ENCODE results near the gene VASH2.

VASH2 gene

DNA sequence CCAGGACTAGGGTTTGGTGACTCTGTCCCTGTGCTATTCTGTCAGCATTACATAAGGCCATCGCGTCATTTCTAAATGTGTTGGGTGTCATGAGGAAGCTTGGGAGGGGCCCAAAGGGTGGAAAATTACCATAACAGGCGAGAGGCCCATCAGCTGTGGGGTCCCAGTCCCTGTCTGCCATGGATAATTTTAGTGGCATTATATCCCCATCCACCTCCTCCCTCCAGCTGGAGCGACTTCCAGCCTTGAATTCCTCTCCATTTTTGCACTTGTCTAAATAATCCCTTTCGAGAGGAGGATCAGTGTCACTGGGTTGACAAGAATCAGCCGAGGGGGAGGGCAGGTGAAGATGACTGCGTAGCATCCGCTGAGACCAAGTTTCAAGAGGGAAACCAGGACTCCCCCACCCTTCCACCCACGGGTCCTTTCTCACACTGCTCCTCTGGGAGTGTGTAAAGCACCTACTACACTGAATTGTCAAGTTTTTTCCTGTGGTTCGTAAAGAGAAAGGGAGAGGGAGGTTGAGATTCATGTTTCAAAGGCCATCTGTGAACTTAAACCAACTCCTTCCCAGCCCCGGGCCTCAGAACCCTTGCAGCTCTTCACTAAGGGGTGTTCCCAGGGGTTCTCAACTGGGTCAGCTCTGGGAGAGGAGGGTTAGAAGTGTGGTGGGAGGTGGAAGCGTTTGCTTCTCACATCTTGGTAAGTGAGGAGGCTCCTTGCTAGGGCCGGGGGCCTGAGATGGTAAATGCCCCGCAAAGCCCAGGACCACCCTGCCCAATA is 29.2 kb downstream of the VASH2 start:
- peaks cover 0 to 2% of the 10 kb centered on the region in 2 experiments for H3K36me3 ChIP-seq (ENCODE audit: control insufficient read depth in 1 of 2, insufficient read depth in 2 of 2, low read depth in 1 of 2, low read length in 2 of 2)
- H3K18ac ChIP-seq (ENCODE audit: low read depth in 1 of 2, low read length in 2 of 2) = no peak overlapping the region
- H4K8ac ChIP-seq (ENCODE audit: low read length) = no peak overlapping the region
- H2BK5ac ChIP-seq (ENCODE audit: low read depth, low read length, poor library complexity, severe bottlenecking) = no peak overlapping the region
- peaks cover 0 to 80% of the 10 kb centered on the region in 2 experiments for H3K27me3 ChIP-seq (ENCODE audit: control insufficient read depth in 1 of 2, insufficient read depth in 1 of 2, low read length in 2 of 2)
- H3K9ac ChIP-seq (ENCODE audit: low read length) = no peak overlapping the region
- DNase-seq = no peak
- no peak overlapping the region for H2BK120ac ChIP-seq (ENCODE audit: low read depth, low read length)
- no peak overlapping the region for H2BK12ac ChIP-seq (ENCODE audit: low read length in 2 of 2)
- no peak overlapping the region for H4K91ac ChIP-seq (ENCODE audit: low read length)
- no peaks in the 10 kb centered on the region for H3K9me3 ChIP-seq (ENCODE audit: control insufficient read depth, low read length)
- H2AFZ ChIP-seq (ENCODE audit: low read depth, low read length) = no peak overlapping the region
- H3K4me3 ChIP-seq (ENCODE audit: insufficient read depth in 1 of 2, low read depth in 1 of 2, low read length in 2 of 2) = no peak overlapping the region
- H2AK5ac ChIP-seq (ENCODE audit: low read length, severe bottlenecking) = no peak overlapping the region
- H3K27ac ChIP-seq (ENCODE audit: low read length, poor library complexity, severe bottlenecking) = no peak overlapping the region
- no peak overlapping the region for H3K23ac ChIP-seq (ENCODE audit: low read length in 2 of 2)
- WGBS = 91% methylated on average over 9 of the region's 14 CpGs
- no peak overlapping the region for H3K4ac ChIP-seq (ENCODE audit: low read depth in 1 of 2, low read length in 2 of 2)
- peaks cover 7% of the 10 kb centered on the region for H3K4me1 ChIP-seq (ENCODE audit: control insufficient read depth, insufficient read depth, low read depth, low read length)
- H3K79me1 ChIP-seq (replicated peaks; ENCODE audit: low read length, poor library complexity, severe bottlenecking) = no peaks in the 10 kb centered on the region
- H2BK15ac ChIP-seq (ENCODE audit: low read depth, poor library complexity, severe bottlenecking) = no peak overlapping the region
- H3K14ac ChIP-seq (ENCODE audit: low read length in 2 of 2) = no peak overlapping the region
- H3K4me2 ChIP-seq (ENCODE audit: low read length, poor library complexity, severe bottlenecking) = no peak overlapping the region

DNA sequence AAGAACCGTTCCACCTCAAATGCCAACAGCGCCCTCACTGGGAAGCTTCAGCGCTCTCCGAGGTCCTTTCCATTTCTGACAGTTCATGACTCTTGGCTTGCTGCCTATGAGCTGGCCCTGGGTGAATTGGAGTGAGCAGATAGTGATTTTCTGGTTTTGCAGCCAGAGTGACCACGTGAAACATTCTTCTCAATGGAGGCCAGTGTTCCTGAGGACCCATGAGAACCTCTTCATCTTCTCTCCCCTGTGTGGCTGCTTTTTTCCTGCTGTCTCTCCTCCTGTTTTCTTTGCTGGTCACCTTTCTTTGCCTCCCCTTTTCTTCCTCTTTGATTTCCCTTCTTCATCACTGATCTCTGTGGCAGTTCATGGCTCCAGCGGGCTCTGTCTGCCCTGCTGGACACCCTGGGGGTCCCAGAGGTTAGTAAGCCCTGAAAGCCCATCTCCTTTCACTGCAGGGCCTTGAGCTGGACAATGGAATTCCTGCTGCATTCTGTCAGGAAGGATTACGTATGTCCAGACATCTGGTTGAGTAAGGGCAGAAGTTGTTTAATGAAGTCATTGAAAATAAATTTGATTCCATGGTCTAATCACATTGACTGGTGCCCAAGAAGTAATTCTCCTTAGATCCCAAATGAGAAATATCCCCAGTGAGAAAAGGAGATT is 29.9 kb downstream of the VASH2 start:
- H3K4ac ChIP-seq (ENCODE audit: low read depth in 1 of 2, low read length in 2 of 2) = no peak overlapping the region
- peaks cover 0 to 2% of the 10 kb centered on the region in 2 experiments for H3K36me3 ChIP-seq (ENCODE audit: control insufficient read depth in 1 of 2, insufficient read depth in 2 of 2, low read depth in 1 of 2, low read length in 2 of 2)
- no peak overlapping the region for H2BK15ac ChIP-seq (ENCODE audit: low read depth, poor library complexity, severe bottlenecking)
- H3K27ac ChIP-seq (ENCODE audit: low read length, poor library complexity, severe bottlenecking) = no peak overlapping the region
- peaks cover 0 to 81% of the 10 kb centered on the region in 2 experiments for H3K27me3 ChIP-seq (ENCODE audit: control insufficient read depth in 1 of 2, insufficient read depth in 1 of 2, low read length in 2 of 2)
- WGBS = 76% methylated on average over 7 of the region's 7 CpGs
- H3K4me2 ChIP-seq (ENCODE audit: low read length, poor library complexity, severe bottlenecking) = no peak overlapping the region
- H3K9me3 ChIP-seq (ENCODE audit: control insufficient read depth, low read length) = no peaks in the 10 kb centered on the region
- no peak overlapping the region for H3K23ac ChIP-seq (ENCODE audit: low read length in 2 of 2)
- no peak overlapping the region for H2BK120ac ChIP-seq (ENCODE audit: low read depth, low read length)
- H3K14ac ChIP-seq (ENCODE audit: low read length in 2 of 2) = no peak overlapping the region
- no peak overlapping the region for H4K91ac ChIP-seq (ENCODE audit: low read length)
- H2BK12ac ChIP-seq (ENCODE audit: low read length in 2 of 2) = no peak overlapping the region
- no peak overlapping the region for H2AK5ac ChIP-seq (ENCODE audit: low read length, severe bottlenecking)
- H2AFZ ChIP-seq (ENCODE audit: low read depth, low read length) = no peak overlapping the region
- H3K9ac ChIP-seq (ENCODE audit: low read length) = no peak overlapping the region
- no peak overlapping the region for H2BK5ac ChIP-seq (ENCODE audit: low read depth, low read length, poor library complexity, severe bottlenecking)
- peak; percentile 31 for DNase-seq
- H4K8ac ChIP-seq (ENCODE audit: low read length) = no peak overlapping the region
- H3K4me1 ChIP-seq (ENCODE audit: control insufficient read depth, insufficient read depth, low read depth, low read length) = peaks cover 7% of the 10 kb centered on the region
- no peaks in the 10 kb centered on the region for H3K79me1 ChIP-seq (replicated peaks; ENCODE audit: low read length, poor library complexity, severe bottlenecking)
- no peak overlapping the region for H3K18ac ChIP-seq (ENCODE audit: low read depth in 1 of 2, low read length in 2 of 2)
- H3K4me3 ChIP-seq (ENCODE audit: insufficient read depth in 1 of 2, low read depth in 1 of 2, low read length in 2 of 2) = no peak overlapping the region

DNA sequence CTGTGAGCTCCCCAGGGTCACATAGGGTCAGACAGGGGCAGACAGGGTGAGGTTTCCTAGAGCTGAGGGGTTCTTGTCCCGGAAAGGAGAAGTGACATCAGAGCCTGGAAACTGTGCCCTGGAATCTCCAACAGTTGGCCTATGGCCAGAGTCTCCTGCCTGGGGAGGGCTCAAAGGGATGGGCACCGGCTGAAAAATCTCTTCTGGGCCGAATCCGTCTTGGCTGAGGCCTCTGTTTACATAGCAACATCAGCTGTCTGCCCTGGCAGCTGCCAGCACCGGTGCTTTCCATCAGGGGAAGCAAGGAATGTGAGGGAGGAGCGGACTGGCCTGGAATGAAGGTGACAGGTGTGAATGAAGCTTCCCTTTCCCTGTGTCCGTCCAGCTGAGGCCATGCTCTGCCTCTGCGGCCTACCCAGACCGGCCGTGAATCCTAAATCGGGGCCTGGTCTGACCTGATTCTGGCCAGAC is 30.7 kb downstream of the VASH2 start:
- H2BK12ac ChIP-seq (ENCODE audit: low read length in 2 of 2) = no peak overlapping the region
- no peak overlapping the region for H3K18ac ChIP-seq (ENCODE audit: low read depth in 1 of 2, low read length in 2 of 2)
- H3K79me1 ChIP-seq (replicated peaks; ENCODE audit: low read length, poor library complexity, severe bottlenecking) = no peaks in the 10 kb centered on the region
- no peak overlapping the region for H2BK5ac ChIP-seq (ENCODE audit: low read depth, low read length, poor library complexity, severe bottlenecking)
- no peak overlapping the region for H2AK5ac ChIP-seq (ENCODE audit: low read length, severe bottlenecking)
- H4K8ac ChIP-seq (ENCODE audit: low read length) = no peak overlapping the region
- H3K4me3 ChIP-seq (ENCODE audit: insufficient read depth in 1 of 2, low read depth in 1 of 2, low read length in 2 of 2) = no peak overlapping the region
- no peak overlapping the region for H2BK120ac ChIP-seq (ENCODE audit: low read depth, low read length)
- no peak for DNase-seq
- H2AFZ ChIP-seq (ENCODE audit: low read depth, low read length) = no peak overlapping the region
- no peaks in the 10 kb centered on the region for H3K9me3 ChIP-seq (ENCODE audit: control insufficient read depth, low read length)
- no peak overlapping the region for H2BK15ac ChIP-seq (ENCODE audit: low read depth, poor library complexity, severe bottlenecking)
- peaks cover 7% of the 10 kb centered on the region for H3K4me1 ChIP-seq (ENCODE audit: control insufficient read depth, insufficient read depth, low read depth, low read length)
- no peak overlapping the region for H3K4ac ChIP-seq (ENCODE audit: low read depth in 1 of 2, low read length in 2 of 2)
- H3K36me3 ChIP-seq (ENCODE audit: control insufficient read depth in 1 of 2, insufficient read depth in 2 of 2, low read depth in 1 of 2, low read length in 2 of 2) = peaks cover 0 to 2% of the 10 kb centered on the region in 2 experiments
- H3K14ac ChIP-seq (ENCODE audit: low read length in 2 of 2) = no peak overlapping the region
- peaks cover 0 to 81% of the 10 kb centered on the region in 2 experiments for H3K27me3 ChIP-seq (ENCODE audit: control insufficient read depth in 1 of 2, insufficient read depth in 1 of 2, low read length in 2 of 2)
- no peak overlapping the region for H3K23ac ChIP-seq (ENCODE audit: low read length in 2 of 2)
- 82% methylated on average over 11 of the region's 11 CpGs for WGBS
- H3K4me2 ChIP-seq (ENCODE audit: low read length, poor library complexity, severe bottlenecking) = no peak overlapping the region
- H4K91ac ChIP-seq (ENCODE audit: low read length) = no peak overlapping the region
- no peak overlapping the region for H3K9ac ChIP-seq (ENCODE audit: low read length)
- no peak overlapping the region for H3K27ac ChIP-seq (ENCODE audit: low read length, poor library complexity, severe bottlenecking)

DNA sequence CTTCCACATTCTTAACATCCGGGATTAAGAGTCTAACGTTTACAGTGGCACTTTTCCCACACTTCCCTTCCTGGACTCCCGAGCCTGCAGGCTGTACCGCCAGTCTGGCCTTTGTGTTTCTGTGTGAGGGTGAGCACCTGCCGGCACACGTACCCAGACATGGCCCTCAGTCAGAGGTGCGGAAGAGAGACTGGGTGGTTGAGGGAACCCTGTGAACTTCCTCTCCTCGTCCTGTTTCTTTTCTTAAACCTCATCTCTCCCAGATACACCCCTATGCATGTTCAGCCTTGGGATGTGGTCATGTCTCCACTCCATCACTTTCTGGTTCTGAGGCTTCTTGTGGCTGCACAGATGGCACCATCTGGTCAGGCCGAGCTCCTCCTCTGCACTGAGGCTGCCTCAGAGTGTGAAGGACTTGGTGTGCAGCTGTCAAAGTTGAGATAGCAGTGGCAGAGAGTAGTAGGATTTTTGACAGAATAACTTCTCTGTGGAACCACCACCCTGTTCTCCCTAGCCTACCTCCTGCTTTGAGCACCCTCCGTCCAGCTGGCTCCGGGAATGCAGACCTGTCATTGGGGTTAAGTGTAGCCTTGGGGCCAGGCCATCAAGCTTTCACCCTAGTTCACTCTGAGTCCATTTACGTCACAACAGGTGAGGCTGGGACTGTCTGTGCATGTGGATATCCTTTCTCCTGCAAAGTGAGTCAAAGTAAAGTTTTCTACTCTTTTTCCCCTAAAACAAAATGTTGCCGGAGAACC is 31.4 kb downstream of the VASH2 start:
- no peak overlapping the region for H2BK12ac ChIP-seq (ENCODE audit: low read length in 2 of 2)
- H3K9me3 ChIP-seq (ENCODE audit: control insufficient read depth, low read length) = no peaks in the 10 kb centered on the region
- WGBS = 88% methylated on average over 10 of the region's 13 CpGs
- DNase-seq = no peak
- H3K36me3 ChIP-seq (ENCODE audit: control insufficient read depth in 1 of 2, insufficient read depth in 2 of 2, low read depth in 1 of 2, low read length in 2 of 2) = peaks cover 0 to 2% of the 10 kb centered on the region in 2 experiments
- no peak overlapping the region for H3K23ac ChIP-seq (ENCODE audit: low read length in 2 of 2)
- H4K8ac ChIP-seq (ENCODE audit: low read length) = no peak overlapping the region
- H2AK5ac ChIP-seq (ENCODE audit: low read length, severe bottlenecking) = no peak overlapping the region
- no peak overlapping the region for H3K4ac ChIP-seq (ENCODE audit: low read depth in 1 of 2, low read length in 2 of 2)
- no peak overlapping the region for H3K18ac ChIP-seq (ENCODE audit: low read depth in 1 of 2, low read length in 2 of 2)
- H2BK120ac ChIP-seq (ENCODE audit: low read depth, low read length) = no peak overlapping the region
- no peak overlapping the region for H2AFZ ChIP-seq (ENCODE audit: low read depth, low read length)
- H3K14ac ChIP-seq (ENCODE audit: low read length in 2 of 2) = no peak overlapping the region
- peaks cover 7% of the 10 kb centered on the region for H3K4me1 ChIP-seq (ENCODE audit: control insufficient read depth, insufficient read depth, low read depth, low read length)
- no peak overlapping the region for H4K91ac ChIP-seq (ENCODE audit: low read length)
- H2BK15ac ChIP-seq (ENCODE audit: low read depth, poor library complexity, severe bottlenecking) = no peak overlapping the region
- no peak overlapping the region for H3K4me2 ChIP-seq (ENCODE audit: low read length, poor library complexity, severe bottlenecking)
- H3K27ac ChIP-seq (ENCODE audit: low read length, poor library complexity, severe bottlenecking) = no peak overlapping the region
- no peak overlapping the region for H2BK5ac ChIP-seq (ENCODE audit: low read depth, low read length, poor library complexity, severe bottlenecking)
- H3K79me1 ChIP-seq (replicated peaks; ENCODE audit: low read length, poor library complexity, severe bottlenecking) = no peaks in the 10 kb centered on the region
- H3K4me3 ChIP-seq (ENCODE audit: insufficient read depth in 1 of 2, low read depth in 1 of 2, low read length in 2 of 2) = no peak overlapping the region
- H3K27me3 ChIP-seq (ENCODE audit: control insufficient read depth in 1 of 2, insufficient read depth in 1 of 2, low read length in 2 of 2) = peaks cover 0 to 75% of the 10 kb centered on the region in 2 experiments
- H3K9ac ChIP-seq (ENCODE audit: low read length) = no peak overlapping the region

All from mesenchymal stem cell (in vitro differentiated cells and primary cell).